NAMALWA (cell line): Measurements from ENCODE around the gene SEC14L1.

Experiments
- DNase-seq: peaks from one replicate; pipeline ENCODE4 v3.0.0-alpha.2; 2015; ENCODE audit warnings: low spot score

The SEC14L1 gene

GRCh38 chr17:77264617-77265230, 124.0 kb downstream of the SEC14L1 start:
- DNase-seq: no peak

- no peak for DNase-seq
Measured at GRCh38 chr17:77266213-77266612, 125.4 kb downstream of the SEC14L1 start.
